ENCODE results near the gene CTXN1.
A peak's percentile ranks its signal among the peaks of the same experiment; 100 is the strongest.

The CTXN1 gene

GRCh38 chr19:7885818-7886217, 40.1 kb downstream of the CTXN1 start:
- Mint-ChIP-seq H3K27me3 (peaks cover 5% of the 10 kb centered on the region), H3K4me3 (no peak overlapping the region), H3K27ac (no peak overlapping the region)

GRCh38 chr19:7883796-7884570, 42.0 kb downstream of the CTXN1 start:
- Mint-ChIP-seq H3K4me3 (no peak overlapping the region), H3K4me1 (no peaks in the 10 kb centered on the region), H3K27ac (no peak overlapping the region), H3K9me3 (no peaks in the 10 kb centered on the region), H3K27me3 (peaks cover 4% of the 10 kb centered on the region), H3K36me3 (no peaks in the 10 kb centered on the region)

More at GRCh38 chr19:7885818-7886217, 40.1 kb downstream of the CTXN1 start:
- H3K9me3 Mint-ChIP-seq = no peaks in the 10 kb centered on the region
- no peaks in the 10 kb centered on the region for H3K36me3 Mint-ChIP-seq
- H3K4me1 Mint-ChIP-seq = no peaks in the 10 kb centered on the region

GRCh38 chr19:7883105-7883504, 42.8 kb downstream of the CTXN1 start:
- H3K36me3 Mint-ChIP-seq = no peaks in the 10 kb centered on the region
- no peak overlapping the region for H3K27ac Mint-ChIP-seq
- peaks cover 1% of the 10 kb centered on the region for H3K27me3 Mint-ChIP-seq
- no peaks in the 10 kb centered on the region for H3K9me3 Mint-ChIP-seq
- no peak overlapping the region for H3K4me3 Mint-ChIP-seq
- H3K4me1 Mint-ChIP-seq = no peaks in the 10 kb centered on the region

- Mint-ChIP-seq H3K4me1 (no peaks in the 10 kb centered on the region), H3K27me3 (no peaks in the 10 kb centered on the region), H3K4me3 (no peak overlapping the region), H3K36me3 (no peaks in the 10 kb centered on the region), H3K9me3 (no peaks in the 10 kb centered on the region), H3K27ac (peak overlapping the region; percentile 23)
These were observed 44.0 kb downstream of the CTXN1 start for GRCh38 chr19:7881910-7882309.

GRCh38 chr19:7879836-7880235, 46.1 kb downstream of the CTXN1 start:
- Mint-ChIP-seq H3K9me3 (no peaks in the 10 kb centered on the region), H3K36me3 (no peaks in the 10 kb centered on the region), H3K27ac (no peak overlapping the region), H3K4me3 (no peak overlapping the region), H3K4me1 (no peaks in the 10 kb centered on the region), H3K27me3 (no peaks in the 10 kb centered on the region)

- H3K27me3 Mint-ChIP-seq = no peaks in the 10 kb centered on the region
- no peaks in the 10 kb centered on the region for H3K9me3 Mint-ChIP-seq
- H3K4me3 Mint-ChIP-seq = no peak overlapping the region
- H3K27ac Mint-ChIP-seq = no peak overlapping the region
- no peaks in the 10 kb centered on the region for H3K36me3 Mint-ChIP-seq
- H3K4me1 Mint-ChIP-seq = peaks cover 3% of the 10 kb centered on the region
These were observed 46.7 kb downstream of the CTXN1 start for GRCh38 chr19:7879111-7879807.

GRCh38 chr19:7877249-7877836, 48.6 kb downstream of the CTXN1 start:
- Mint-ChIP-seq H3K36me3 (no peaks in the 10 kb centered on the region), H3K4me3 (no peak overlapping the region), H3K27me3 (peaks cover 1% of the 10 kb centered on the region), H3K4me1 (peaks cover 7% of the 10 kb centered on the region), H3K9me3 (no peaks in the 10 kb centered on the region), H3K27ac (no peak overlapping the region)

GRCh38 chr19:7874897-7875273, 51.0 kb downstream of the CTXN1 start:
- H3K27ac Mint-ChIP-seq = no peak overlapping the region
- H3K9me3 Mint-ChIP-seq = no peaks in the 10 kb centered on the region
- peak overlapping the region; percentile 59 for H3K4me3 Mint-ChIP-seq
- H3K4me1 Mint-ChIP-seq = peaks cover 23% of the 10 kb centered on the region
- H3K27me3 Mint-ChIP-seq = peaks cover 12% of the 10 kb centered on the region
- no peaks in the 10 kb centered on the region for H3K36me3 Mint-ChIP-seq

Measured in activated naive CD4-positive, alpha-beta T cell treated with anti-CD3 and anti-CD28 coated beads, Interleukin-2, amount 50 U/mL, for 24 hours (primary cell).